GM18508 (cell line): ENCODE data around the gene RUVBL1.

ENCODE experiments used
- ATAC-seq: cut with Tn5 transposase; IDR thresholded peaks from one replicate; pipeline ENCODE4 v1.9.1; 2021; ENCODE audit warnings: moderate number of reproducible peaks; ENCODE audit not compliant: insufficient read depth, unreplicated experiment

RUVBL1 gene

DNA sequence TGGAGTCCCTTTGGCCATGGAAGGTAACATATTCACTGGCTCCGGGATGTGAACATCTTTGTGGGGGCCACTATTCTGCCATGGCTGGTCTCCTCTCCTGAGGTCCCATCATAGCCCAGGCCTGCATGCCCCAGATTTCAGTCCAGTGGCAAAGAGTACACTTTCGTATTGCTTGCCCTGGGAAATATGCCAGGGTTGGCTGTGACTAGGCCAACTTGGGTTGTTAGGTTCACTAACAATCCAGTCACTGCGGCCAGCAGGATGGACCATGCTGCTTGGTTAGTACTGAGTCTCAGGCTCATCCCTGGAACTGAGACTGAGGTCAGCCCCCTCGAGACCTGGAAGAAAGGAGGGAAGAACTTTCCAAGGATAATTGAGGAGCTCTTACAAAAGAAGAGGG lies 19.9 kb upstream of the RUVBL1 start:
- ATAC-seq = no peak

- no peak for ATAC-seq
Observed at GRCh38 chr3:128133273-128133883, 9.8 kb upstream of the RUVBL1 start.

DNA sequence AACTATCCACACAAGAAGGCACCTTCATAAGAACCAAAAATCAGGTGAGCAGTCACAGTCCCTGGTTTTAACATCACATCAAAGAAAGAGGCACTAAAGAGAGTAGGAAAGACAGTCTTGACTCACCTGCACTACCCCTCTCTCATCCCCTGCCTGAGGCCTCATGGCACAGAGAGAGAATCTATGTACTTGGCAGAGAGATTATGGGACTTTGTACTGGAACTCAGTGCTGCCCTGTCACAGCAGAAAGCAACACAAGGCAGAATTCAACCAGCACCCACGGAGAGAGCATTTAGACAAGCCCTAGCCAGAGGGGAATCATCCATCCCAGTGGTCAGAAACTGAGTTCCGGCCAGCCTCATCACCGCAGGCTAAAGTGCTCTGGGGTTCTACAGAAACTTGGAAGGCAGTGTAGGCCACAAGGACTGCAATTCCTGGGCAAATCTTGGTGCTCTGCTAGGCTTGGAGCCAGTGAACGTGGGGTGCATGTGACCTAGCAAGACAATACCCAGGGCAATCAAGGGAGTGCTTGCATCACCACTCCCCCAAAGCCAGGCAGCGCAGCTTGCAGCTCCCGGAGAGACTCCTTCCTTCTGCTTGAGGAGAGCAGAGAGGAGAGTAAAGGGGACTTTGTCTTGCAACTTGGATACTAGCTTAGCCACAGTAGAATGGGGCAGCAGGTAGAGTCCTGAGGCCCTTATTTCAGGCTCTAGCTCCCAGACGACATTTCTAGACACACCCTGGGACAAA lies 8.5 kb upstream of the RUVBL1 start:
- ATAC-seq = no peak

DNA sequence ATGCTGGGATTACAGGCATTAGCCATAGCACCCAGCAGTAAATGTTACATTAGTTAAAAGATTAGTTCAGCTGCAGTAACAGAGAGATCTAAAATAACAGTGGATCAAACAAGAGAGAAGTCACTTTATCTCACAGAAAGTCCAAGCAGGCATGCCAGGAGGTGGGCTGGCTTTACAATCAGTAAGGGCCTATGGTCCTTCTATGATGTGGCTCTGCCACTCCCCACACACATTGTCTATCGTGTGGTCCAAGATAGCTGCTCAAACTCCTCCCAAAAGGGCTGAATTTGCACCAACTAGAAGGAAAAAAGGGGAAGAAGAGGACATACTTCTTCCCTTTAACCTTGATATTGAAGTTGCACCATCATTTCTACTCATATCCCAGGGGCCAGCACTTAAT lies 4.6 kb upstream of the RUVBL1 start:
- no peak for ATAC-seq

DNA sequence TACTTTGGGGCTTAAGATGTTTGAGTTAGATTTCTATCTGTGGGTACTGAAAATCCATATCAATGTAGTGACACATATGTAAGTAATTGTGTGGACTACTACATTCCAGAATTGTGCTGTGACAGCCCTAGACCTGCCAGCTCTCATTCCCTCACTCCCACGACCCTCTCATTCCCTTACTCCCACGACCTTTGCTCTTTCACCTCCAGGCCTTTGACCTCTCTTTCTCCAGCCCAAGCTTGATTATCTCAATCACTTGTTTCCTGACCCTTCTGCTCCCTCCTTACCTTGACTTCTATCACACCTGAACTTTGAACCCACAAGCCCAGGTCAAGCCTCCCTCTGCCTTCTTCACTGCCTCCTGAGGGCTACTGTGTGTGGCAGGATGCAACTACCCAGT lies 3.6 kb upstream of the RUVBL1 start:
- ATAC-seq = no peak

GRCh38 chr3:128123156-128123537 lies 465 bp downstream of the RUVBL1 start:
- no peak for ATAC-seq

GRCh38 chr3:128122013-128122412 lies 1.6 kb downstream of the RUVBL1 start:
- no peak for ATAC-seq

DNA sequence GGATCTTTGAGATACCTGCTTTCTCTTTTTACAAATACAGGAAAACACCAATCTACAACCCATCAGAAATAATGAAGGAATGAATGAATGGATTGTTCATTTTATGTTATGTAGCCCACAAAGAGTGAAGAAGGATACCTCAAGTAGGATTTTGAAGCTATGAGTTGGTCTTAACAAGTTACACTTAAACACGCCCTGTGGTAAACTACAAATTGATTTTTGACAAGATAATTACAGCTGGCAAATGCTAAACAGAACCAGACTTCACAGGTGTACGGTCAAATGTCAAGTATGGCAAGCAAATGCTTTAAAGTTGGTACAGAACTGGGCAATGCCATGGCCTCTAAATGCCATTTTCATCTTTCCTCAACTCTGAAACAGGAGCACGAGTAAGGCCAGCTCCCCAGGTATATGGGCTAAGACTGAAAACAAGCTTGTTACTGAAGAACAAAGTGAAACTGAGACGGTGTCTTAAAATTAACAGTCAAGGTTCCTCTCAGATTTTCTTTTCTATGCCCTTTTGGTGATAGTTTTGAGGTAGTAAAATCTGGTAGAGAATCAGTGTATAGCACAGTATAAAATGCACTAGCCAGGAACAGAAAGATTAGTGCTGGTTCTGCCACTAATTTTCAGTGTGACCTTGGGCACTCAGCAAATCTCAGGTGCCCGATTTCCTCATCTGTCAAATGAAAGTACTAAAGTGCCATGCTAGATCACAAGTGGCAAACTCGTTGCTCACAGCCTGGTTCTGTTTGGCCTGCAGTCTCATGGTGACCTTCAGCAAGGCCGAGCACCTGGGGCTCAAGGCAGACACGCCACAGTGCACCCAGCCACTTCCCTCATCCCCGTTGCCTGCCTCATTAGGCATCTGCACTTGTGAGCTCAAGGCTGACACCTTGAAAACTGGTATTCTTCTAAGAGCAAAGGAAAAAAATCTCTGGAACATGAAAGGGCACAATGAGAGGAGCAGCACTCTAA lies 9.5 kb downstream of the RUVBL1 start:
- ATAC-seq = no peak

GRCh38 chr3:128112357-128112968 lies 11.1 kb downstream of the RUVBL1 start:
- no peak for ATAC-seq

DNA sequence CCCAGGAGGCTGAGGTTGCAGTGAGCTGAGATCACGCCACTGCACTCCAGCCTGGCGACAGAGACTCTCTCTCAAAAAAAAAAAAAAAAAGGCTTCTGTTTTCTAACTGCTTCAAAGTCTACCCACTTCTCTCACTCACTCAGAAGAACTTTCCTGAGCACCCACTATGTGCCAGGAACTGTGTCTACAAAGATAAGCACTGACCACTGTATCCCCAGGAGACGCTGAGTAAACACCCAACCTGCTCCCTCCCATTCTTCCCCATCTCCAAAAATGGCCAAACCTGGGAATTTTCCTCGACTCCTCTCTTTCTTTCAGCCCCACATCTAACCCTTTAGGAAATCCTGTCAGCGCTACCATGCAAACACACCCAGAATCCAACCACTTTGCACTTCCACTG lies 12.5 kb downstream of the RUVBL1 start:
- ATAC-seq = no peak

DNA sequence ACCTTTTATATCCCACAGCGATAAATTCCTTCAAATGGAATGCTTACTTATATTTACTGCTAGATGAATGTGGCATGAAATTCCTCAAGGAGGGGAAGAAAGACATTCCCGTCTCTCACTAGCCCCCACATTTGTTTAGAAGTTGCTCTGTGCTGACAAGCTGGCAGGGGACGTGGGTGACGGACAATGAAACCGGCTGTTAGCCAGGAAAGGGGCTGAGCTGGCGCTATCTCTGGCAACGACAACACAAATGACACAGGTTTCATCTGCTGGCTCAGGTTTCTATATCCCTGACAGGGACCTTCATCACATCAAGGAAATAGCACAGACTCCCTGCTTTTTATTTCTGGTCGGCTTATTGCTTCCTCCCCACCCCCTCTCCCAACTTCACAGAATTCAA lies 15.8 kb downstream of the RUVBL1 start:
- ATAC-seq = no peak

- ATAC-seq = no peak
Observed at GRCh38 chr3:128103136-128103676, 20.4 kb downstream of the RUVBL1 start.

GRCh38 chr3:128100638-128101037 lies 23.0 kb downstream of the RUVBL1 start:
- no peak for ATAC-seq

GRCh38 chr3:128100161-128100560 lies 23.5 kb downstream of the RUVBL1 start:
- no peak for ATAC-seq

GRCh38 chr3:128098234-128098633 lies 25.4 kb downstream of the RUVBL1 start:
- ATAC-seq = no peak

- no peak for ATAC-seq
Observed at GRCh38 chr3:128095222-128095703, 28.3 kb downstream of the RUVBL1 start.

GRCh38 chr3:128094295-128095151 lies 29.1 kb downstream of the RUVBL1 start:
- ATAC-seq = no peak

GRCh38 chr3:128091586-128091985 lies 32.0 kb downstream of the RUVBL1 start:
- ATAC-seq = no peak

DNA sequence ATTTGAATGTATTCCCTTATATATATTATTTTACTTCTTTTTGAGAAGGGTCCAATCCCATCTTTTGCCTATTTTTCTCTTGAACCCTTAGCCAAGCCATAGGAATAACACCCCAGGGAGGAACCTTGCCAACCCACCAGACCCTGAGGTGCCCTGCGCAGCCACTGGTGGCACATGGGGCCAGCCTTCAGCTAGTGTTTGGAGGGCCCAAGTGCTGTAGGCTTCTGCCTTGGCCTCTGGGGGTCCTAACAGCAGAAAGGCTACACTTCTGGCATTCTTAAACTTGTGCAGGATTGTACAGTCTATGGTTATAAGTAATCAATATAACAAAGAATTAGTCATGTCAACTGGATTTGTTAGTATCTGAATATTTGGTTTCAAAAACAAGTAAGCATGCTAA lies 34.5 kb downstream of the RUVBL1 start:
- ATAC-seq = no peak
